HuH-7.5 (cell line): ENCODE measurements around the gene CD47.

Experiments used
- DNase-seq: peaks from one replicate; pipeline ENCODE4 v3.0.0; 2011; ENCODE audit warnings: low spot score

The CD47 gene

GRCh38 chr3:108090701-108091497 lies at the start of gene CD47:
CD47 (minus strand) TSS chr3:108091031; CDS start chr3:108090908, 123 bp downstream.
- DNase-seq: peak; percentile 95

- no peak for DNase-seq
These were observed 46.6 kb upstream of the CD47 start for GRCh38 chr3:108137460-108137814.

DNA sequence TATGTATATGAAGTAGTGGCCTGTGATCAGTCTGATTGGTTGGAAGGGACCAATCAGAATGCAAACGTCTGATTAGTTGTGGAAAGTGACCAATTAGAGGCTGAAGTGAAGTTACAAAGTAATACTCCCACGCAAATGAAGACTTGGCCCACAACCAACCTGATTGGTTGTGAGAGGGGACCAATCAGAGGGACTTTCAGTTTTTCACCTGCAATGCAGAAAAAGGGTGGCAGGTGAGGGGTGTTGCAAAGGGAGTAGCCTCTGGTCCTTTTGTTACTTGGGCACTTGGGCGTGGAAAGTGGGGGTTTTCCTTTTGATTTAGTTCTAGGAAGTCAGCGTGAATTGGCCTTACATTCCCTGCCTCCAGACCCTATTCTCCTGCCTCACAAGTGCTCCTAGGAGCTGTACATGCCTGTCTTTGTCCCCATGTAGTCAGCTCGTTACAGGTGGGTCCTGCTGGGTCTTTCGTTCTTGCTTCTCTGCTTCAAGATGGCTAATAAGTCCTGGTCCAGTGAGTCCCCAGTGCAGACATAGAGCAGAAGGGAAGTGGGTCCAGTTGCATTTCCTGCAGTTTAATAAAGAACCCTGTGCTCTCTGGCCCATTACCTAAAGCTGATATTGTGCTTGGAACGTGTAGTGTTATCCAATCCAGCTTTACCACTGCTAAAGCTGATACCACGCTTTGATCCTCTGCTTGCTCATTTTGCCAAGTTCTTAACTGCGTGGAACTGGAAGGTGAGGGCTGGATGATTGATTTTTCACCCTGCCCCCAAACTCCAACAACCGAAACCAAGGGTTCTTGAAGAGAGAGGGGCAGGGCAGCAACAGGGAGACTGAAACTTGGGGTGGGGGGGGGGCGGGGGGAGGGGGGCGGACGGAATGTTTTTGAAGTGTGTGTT lies 46.0 kb upstream of the CD47 start:
- DNase-seq: no peak

DNA sequence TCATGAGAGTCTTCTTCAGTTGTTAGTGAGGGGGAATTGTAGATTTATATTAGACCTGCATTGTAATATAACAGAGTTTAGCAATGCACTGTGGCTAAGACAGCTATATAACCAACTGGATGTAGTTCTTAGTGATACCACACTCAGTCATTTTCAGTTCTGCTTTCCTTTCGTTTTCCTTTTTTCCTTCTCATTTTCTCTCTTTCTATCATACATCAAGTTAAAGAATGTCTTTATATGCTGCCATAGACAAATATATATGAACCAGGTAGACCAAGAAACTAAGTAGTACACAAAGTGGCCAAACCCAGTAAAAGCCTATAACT lies 43.7 kb upstream of the CD47 start:
- DNase-seq: no peak

GRCh38 chr3:108133858-108134554 lies 43.2 kb upstream of the CD47 start:
- no peak for DNase-seq

DNA sequence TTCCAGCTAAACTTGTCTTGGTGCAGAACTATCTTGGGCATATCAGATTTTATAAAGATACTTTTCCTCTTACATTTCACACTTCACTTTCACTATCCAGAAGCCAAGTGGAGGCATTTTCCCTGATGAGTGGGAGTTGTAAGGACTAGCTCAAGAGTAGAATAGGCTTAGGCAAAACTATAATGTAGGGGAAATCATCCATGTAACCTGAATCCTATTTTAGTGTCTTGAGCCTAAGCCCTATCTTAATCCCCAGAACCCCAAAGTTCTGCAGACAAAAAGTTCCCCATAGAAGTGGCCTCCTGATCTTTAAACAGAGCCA lies 42.2 kb upstream of the CD47 start:
- DNase-seq: no peak

GRCh38 chr3:108131475-108132134 lies 40.8 kb upstream of the CD47 start:
- no peak for DNase-seq

DNA sequence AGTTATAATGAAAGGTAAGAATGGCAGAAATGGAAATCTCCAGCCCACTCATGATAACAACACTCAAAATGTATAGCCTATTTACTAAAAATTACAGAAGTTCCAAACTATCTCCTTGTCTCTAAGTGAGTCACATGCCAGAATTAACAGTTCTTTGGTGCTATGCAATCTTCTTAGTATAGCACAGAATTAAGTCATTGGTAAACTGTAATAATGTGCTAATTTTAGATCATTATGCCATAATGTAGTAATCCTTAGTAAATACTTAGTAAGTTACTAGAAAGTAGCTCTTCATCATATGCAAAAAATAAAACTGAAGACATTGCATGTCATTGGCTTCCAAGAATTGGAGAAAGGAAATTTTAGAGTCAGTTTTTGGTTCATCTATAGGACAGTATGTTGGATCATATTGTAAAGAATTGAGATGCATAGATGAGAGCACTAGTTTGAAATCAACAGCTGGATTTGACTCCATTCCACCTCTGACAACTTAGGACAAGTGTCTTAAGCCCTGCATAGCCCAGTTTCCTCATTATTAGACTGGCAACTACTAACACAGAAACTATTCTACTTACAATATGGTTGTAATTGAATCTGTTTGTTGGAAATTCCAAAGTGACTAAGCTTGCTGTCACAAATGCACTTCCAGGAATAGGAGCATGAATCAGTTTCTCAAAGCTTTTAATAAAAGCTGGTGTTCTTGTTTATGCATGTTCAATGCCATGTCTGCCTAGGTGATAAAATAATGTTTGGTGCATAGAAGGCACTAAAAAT lies 40.1 kb upstream of the CD47 start:
- no peak for DNase-seq

GRCh38 chr3:108130236-108130635 lies 39.4 kb upstream of the CD47 start:
- DNase-seq: no peak

- DNase-seq: no peak
These were observed 36.6 kb upstream of the CD47 start for GRCh38 chr3:108127301-108127988.

DNA sequence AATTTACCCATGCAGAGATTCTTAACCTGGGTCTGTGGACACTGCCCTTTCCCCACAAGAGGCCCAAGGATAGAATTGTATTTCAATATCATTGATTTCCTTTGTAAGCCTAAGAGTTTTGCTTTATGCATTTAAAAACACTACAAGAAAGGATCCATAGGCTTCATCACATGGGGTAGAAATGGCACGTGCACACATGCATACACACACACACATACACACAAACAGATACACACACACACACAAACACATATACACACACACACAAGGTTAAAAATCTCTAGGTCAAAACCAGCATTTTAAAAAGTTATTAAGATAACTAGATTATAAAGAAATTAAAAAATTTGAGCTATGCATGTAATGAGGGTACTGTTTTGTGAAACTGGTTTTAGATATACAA lies 35.5 kb upstream of the CD47 start:
- no peak for DNase-seq

- no peak for DNase-seq
These were observed 34.8 kb upstream of the CD47 start for GRCh38 chr3:108125550-108126071.

DNA sequence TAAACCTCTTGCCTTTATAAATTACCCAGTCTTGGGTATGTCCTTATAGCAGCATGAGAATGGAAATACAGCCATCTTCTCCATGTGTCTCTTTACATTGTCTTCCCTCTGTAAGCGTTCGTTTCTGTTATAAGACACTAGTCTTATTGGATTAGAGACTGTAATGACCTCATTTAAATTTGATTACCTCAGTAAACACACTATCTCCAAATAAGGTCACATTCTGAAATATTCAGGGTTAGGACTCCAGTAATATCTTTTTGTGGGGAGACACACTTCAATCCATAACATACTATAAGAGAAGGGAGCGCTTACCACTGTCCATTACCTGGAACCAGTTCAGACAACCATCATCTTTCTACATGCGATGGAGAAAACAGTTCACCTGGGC lies 34.3 kb upstream of the CD47 start:
- DNase-seq: no peak

- no peak for DNase-seq
These were observed 33.7 kb upstream of the CD47 start for GRCh38 chr3:108124337-108125152.

GRCh38 chr3:108123326-108123725 lies 32.5 kb upstream of the CD47 start:
- no peak for DNase-seq

- no peak for DNase-seq
These were observed 31.4 kb upstream of the CD47 start for GRCh38 chr3:108122276-108122675.

DNA sequence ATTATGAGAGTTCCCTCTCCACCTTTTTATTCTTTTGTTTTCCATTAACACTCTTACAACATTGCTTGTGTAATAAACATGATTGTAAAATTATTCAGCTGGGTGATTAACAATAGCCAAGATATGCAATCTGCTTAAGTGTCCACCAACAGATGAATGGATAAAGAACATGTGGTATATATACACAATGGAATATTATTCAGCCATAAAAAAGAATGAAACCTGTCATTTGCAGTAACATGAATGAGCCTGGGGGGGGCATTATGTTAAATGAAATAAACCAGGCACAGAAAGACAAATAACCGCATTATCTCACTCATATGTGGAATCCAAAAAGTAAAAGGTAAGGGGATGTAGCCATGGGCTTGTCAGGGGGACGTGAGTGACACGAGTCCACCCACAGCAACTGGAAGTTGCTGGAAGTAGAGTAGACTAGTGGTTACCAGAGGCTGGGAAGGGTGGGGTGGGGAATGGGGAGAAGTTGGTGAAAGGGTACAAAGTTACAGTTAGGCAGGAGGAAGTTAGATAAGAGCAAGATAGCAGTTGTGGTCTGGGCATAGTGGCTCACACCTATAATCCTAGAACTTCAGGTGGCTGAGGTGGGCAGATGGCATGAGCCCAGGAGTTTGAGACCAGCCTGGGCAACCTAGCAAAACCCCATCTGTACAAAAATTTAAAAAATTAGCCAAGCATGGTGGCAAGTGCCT lies 28.7 kb upstream of the CD47 start:
- DNase-seq: no peak

DNA sequence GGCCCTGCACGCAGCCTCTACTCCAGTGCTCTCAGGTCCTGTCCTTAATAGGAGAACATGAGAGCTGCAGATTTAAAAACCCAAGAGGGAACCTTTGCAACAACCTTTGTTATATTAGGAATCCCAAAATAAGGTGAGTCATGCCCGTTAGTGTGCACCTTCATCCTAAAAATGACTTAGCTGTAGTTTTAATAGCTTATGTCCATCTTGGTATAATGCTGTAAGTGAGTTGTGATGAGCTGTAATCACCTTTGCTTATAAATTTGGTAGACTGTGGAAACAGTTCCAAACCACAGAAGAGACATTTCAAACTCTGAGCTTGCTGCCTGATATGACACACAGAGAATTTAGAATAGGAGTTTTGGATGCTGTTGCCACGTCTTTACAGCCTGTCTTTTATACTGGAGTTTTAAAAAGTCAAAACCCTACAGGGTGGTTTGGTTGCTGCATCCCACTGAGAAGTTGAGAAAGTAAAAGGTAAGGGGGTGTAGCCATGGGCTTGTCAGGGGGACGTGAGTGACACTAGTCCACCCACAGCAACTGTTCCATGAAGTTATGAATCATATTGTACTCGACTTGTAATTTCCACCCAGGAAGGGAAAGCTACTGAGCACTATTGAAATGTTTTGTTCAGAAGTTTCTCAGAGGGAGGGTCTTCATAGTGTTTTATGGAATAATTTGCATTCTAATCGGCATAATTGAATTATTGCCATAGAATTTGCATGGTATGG lies 27.4 kb upstream of the CD47 start:
- DNase-seq: no peak
